ENCODE measurements around the gene PLCH2.

Gene PLCH2

GRCh38 chr1:2530513-2531361, 54.6 kb downstream of the PLCH2 start:
- DNase-seq (ENCODE audit: low spot score), result no peak

- no peak for DNase-seq (ENCODE audit: low spot score)
These were observed 56.5 kb downstream of the PLCH2 start for GRCh38 chr1:2532485-2533160.

GRCh38 chr1:2533365-2533764, 57.3 kb downstream of the PLCH2 start:
- no peak for DNase-seq (ENCODE audit: low spot score)

GRCh38 chr1:2534315-2534686, 58.2 kb downstream of the PLCH2 start:
- no peak for DNase-seq (ENCODE audit: low spot score)

- DNase-seq (ENCODE audit: low spot score), result no peak
These were observed 58.8 kb downstream of the PLCH2 start for GRCh38 chr1:2534687-2535441.

- DNase-seq (ENCODE audit: low spot score), result no peak
These were observed 59.4 kb downstream of the PLCH2 start for GRCh38 chr1:2535455-2535854.

DNA sequence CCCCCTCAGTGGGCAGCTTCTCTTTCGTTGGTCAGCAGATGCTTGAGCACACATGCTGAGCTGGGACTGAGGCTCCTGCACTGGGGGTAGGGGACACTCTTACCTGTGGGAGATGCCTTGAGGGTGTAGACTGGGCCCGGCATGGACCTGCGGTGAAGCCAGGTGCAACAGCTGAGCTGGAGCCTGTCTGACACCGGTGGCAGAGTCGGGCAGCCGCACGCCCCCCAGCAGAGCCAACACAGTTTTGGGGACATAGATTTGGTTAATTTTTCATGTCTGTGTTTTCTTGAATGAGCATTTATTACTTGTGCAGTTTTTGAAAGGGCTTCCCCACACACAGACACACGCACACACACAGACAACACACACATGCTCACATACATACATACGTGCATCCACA, 59.9 kb downstream of the PLCH2 start:
- DNase-seq (ENCODE audit: low spot score), result no peak

GRCh38 chr1:2537784-2538115, 61.7 kb downstream of the PLCH2 start:
- no peak for DNase-seq (ENCODE audit: low spot score)

GRCh38 chr1:2538376-2538775, 62.3 kb downstream of the PLCH2 start:
- no peak for DNase-seq (ENCODE audit: low spot score)

DNA sequence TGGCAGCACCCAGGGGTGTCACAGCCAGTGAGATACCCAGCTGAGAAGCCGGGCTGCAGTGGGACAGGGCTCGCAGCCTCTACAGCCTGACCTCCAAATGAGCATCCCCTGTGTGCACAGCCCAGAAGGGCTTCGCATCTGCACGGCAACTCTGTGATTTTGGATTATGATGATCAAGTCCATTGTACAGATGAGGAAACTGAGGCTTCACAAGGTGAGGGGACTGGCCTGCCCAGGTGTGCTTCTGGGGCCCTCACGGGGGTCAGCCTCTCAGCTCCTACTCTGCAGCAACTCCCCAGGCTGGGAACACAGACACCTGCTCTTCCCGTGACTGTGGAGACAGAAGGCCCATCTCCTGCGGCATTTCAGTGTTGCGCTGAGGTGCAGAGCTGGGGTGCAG, 62.8 kb downstream of the PLCH2 start:
- DNase-seq (ENCODE audit: low spot score), result no peak

- no peak for DNase-seq (ENCODE audit: low spot score)
These were observed 63.3 kb downstream of the PLCH2 start for GRCh38 chr1:2539312-2539907.

DNA sequence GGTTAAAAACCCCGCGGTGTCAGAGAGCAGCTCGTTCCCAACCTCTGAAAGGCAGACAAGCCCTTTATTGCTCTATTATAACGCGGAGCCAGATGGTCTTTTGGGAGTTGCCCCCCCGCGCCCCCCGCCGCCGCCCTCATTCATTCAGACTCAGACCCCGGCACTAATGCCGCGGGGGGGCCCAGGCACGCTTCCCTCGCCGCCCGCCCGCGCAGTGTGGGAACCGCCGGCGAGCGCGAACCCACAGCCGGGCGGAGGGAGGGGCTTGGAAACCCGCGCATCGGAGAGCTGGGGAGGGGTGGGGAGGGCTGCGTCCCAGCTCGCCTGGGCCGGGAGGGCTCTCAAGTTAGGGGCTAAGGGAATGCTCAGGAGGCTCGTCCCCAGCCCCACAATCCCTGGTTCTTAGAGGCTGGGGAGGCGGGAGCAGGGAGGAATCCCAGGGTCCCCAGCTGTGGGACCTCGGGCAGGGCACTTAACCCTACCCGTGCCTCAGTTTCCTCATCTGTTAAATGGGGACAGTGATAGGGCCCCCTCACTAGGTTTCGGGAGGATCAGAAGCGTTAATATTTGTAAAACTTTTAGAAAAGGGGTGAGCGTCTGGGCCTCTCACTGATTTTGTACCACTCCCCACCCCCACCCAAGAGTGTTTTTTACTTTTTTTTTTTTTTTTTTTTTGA, 64.9 kb downstream of the PLCH2 start:
- DNase-seq (ENCODE audit: low spot score), result no peak

DNA sequence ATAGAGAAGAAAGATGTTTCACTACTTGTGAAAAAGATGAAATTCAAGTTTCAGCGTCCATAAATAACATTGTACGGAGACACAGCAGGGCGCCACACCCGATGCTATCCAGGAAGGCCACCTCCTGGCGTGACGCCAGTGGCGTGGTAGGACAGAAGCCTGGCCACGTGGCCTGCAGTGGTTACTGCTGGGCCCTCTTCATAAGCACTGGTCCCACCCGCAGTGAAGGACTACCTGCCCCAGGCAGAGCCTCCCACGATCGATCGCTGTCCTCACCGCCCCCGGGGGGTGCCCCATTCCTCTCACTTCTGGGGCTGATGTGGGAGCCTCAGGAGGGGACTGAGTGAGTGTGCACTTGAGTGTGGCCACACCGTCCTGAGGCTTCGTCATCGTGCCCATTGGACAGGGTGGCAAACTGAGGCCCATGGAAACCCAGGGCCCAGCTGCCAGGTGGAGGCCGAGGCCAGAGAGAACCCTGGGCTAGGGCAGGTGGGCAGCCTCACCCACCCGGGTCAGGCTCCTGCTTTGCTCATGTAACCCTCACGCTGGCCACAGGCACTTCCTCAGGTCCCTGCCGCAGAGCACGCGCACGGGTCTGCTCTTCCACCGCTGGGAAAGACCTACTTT, 65.6 kb downstream of the PLCH2 start:
- no peak for DNase-seq (ENCODE audit: low spot score)

GRCh38 chr1:2542246-2542915, 66.3 kb downstream of the PLCH2 start:
- no peak for DNase-seq (ENCODE audit: low spot score)

- DNase-seq (ENCODE audit: low spot score), result no peak
These were observed 67.5 kb downstream of the PLCH2 start for GRCh38 chr1:2543543-2544092.

- DNase-seq (ENCODE audit: low spot score), result no peak
These were observed 68.2 kb downstream of the PLCH2 start for GRCh38 chr1:2544093-2544874.

DNA sequence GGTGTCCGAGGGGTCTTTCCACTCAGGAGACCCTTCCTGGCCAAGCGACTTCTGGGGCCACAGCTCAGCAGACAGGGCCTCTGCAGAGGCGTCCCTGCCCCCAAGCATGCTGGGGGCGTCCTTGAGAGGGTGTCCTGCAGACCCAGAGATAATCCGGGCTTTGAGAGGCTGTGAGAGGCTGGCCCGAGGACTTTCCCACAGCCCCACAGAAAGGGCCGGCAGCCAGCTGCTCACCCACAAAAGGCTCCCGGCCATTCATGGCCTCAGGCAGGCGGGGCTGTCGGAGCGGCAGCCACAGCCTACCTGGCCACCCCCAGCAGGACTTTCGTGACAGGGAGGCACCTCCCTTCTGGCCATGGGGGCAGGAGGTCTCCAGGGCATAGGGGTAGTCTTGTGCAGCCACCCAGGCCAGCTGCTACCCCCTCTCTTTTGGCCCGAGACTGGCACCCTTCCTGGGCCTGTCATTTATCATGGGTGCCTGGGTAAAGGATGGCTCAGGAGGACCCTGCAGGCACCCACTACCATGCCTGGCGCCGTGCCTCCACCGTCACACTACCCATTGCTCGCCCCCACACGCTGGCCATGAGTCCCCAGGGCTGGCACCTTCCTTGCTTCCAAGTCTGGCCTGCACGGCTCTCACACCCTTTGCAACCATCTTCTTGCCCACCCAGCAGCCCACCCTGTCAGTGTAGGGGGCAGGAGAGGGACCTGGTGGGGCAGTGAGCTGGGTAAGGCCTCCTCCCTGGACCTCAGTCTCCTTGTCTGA, 69.0 kb downstream of the PLCH2 start:
- DNase-seq (ENCODE audit: low spot score), result no peak

- DNase-seq (ENCODE audit: low spot score), result peak; percentile 90
These were observed 69.8 kb downstream of the PLCH2 start for GRCh38 chr1:2545754-2546514.

Data from RKO (cell line).